ENCODE measurements around the gene ATP1A4.

Gene ATP1A4

GRCh38 chr1:160219062-160219929 is 67.9 kb downstream of the ATP1A4 start:
- Histone ChIP-seq H3K27ac (ENCODE audit: extremely low read depth, low read depth, low read length) (no peak overlapping the region; the same call in 1 of the 2 replicates), H3K36me3 (ENCODE audit: control insufficient read depth in 2 of 2, insufficient read depth in 1 of 2, low read length in 2 of 2) (peaks cover 48 to 100% of the 10 kb centered on the region in 2 experiments), H3K4me3 (ENCODE audit: low read depth, low read length) (no peak overlapping the region), H3K4me1 (ENCODE audit: control insufficient read depth, insufficient read depth, low read length) (no peaks in the 10 kb centered on the region), H3K9me3 (ENCODE audit: control insufficient read depth, insufficient read depth, low read depth, low read length) (no peaks in the 10 kb centered on the region)
- CTCF ChIA-PET = interaction anchor here (0.6 to 6.2 kb wide), 41 partner anchors 8 to 1168 kb away, joined by 3 to 94 read pairs (median 4); partner anchors contain the start of genes CASQ1, IGSF8 and PEA15
- POLR2A ChIA-PET = interaction anchor here (0.6 to 1.7 kb wide), 9 partner anchors 9 to 188 kb away, joined by 3 to 9 read pairs (median 4); partner anchors contain the start of gene IGSF8
- TF ChIP-seq ZBTB48 (tag by site-specific recombination; IDR thresholded peaks at IDR 0.05) = peak; percentile 81
- TF ChIP-seq ZNF514 (tag by site-specific recombination; IDR thresholded peaks at IDR 0.05) = no peak
- TF ChIP-seq GLIS1 (tag by site-specific recombination; IDR thresholded peaks at IDR 0.05) = peak; percentile 35; the same call in 1 of the 2 replicates
- no peak for TF ChIP-seq MYNN (tag by site-specific recombination; IDR thresholded peaks at IDR 0.05; ENCODE audit: borderline replicate concordance)
- TF ChIP-seq ZNF221 (tag by site-specific recombination; IDR thresholded peaks at IDR 0.05; ENCODE audit: borderline replicate concordance) = no peak
- no peak for TF ChIP-seq ZSCAN30 (tag by site-specific recombination; IDR thresholded peaks at IDR 0.05)
- TF ChIP-seq ZNF654 (tag by site-specific recombination; IDR thresholded peaks at IDR 0.05; ENCODE audit: low read depth) = peak; percentile 20
- TF ChIP-seq ZSCAN5A (tag by site-specific recombination; IDR thresholded peaks at IDR 0.05) = no peak
- no peak for TF ChIP-seq ZNF624 (tag by site-specific recombination; IDR thresholded peaks at IDR 0.05)
- no peak for TF ChIP-seq ZNF214 (tag by site-specific recombination; IDR thresholded peaks at IDR 0.05; ENCODE audit: borderline replicate concordance)
- TF ChIP-seq HOXA7 (CRISPR knock-in tag; IDR thresholded peaks at IDR 0.05; ENCODE audit: borderline replicate concordance) = no peak
- no peak for TF ChIP-seq ZNF391 (tag by site-specific recombination; IDR thresholded peaks at IDR 0.05; ENCODE audit: borderline replicate concordance, low read depth)
- TF ChIP-seq ZNF596 (tag by site-specific recombination; IDR thresholded peaks at IDR 0.05) = no peak
- no peak for TF ChIP-seq ZNF433 (tag by site-specific recombination; IDR thresholded peaks at IDR 0.05; ENCODE audit: low read depth)
- TF ChIP-seq CTCF (tag by site-specific recombination; IDR thresholded peaks at IDR 0.05) = peak; percentile 69; the same call in 1 of the 2 replicates
- TF ChIP-seq PRDM10 (tag by site-specific recombination; IDR thresholded peaks at IDR 0.05) = peak; percentile 47
- TF ChIP-seq ZNF548 (tag by site-specific recombination; IDR thresholded peaks at IDR 0.05) = no peak
- TF ChIP-seq ZNF350 (tag by site-specific recombination; IDR thresholded peaks at IDR 0.05) = no peak
- no peak for TF ChIP-seq ZNF2 (tag by site-specific recombination; IDR thresholded peaks at IDR 0.05)
- TF ChIP-seq ZNF24 (tag by site-specific recombination; IDR thresholded peaks at IDR 0.05) = no peak
- TF ChIP-seq REPIN1 (tag by site-specific recombination; IDR thresholded peaks at IDR 0.05; ENCODE audit: low read depth) = no peak
- no peak for TF ChIP-seq GLI4 (tag by site-specific recombination; IDR thresholded peaks at IDR 0.05)
- no peak for TF ChIP-seq ZNF132 (tag by site-specific recombination; IDR thresholded peaks at IDR 0.05; ENCODE audit: borderline replicate concordance)
- TF ChIP-seq ZNF549 (tag by site-specific recombination; IDR thresholded peaks at IDR 0.05) = no peak
